Measurements from ENCODE around the gene VILL. TPM values are rescaled to one million over a fixed set of nuclear protein-coding genes. Genes with fewer than 3 reads are reported as not detected.

VILL gene
- total RNA-seq, 4 donors from 2014 or later: 3.4 to 9.0 (median 7.0) TPM

- TF ChIP-seq CTCF (IDR thresholded peaks at IDR 0.05; ENCODE audit: low read depth): no peak
These were observed 9.2 kb downstream of the VILL start for GRCh38 chr3:37999836-38000235.

GRCh38 chr3:38000242-38000916 is 9.8 kb downstream of the VILL start:
- no peak for TF ChIP-seq CTCF (IDR thresholded peaks at IDR 0.05; ENCODE audit: low read depth)

GRCh38 chr3:38000965-38001455 is 10.4 kb downstream of the VILL start:
- no peak for TF ChIP-seq CTCF (IDR thresholded peaks at IDR 0.05; ENCODE audit: low read depth)

GRCh38 chr3:38001456-38002081 is 11.0 kb downstream of the VILL start:
- TF ChIP-seq CTCF (IDR thresholded peaks at IDR 0.05; ENCODE audit: low read depth): no peak

DNA sequence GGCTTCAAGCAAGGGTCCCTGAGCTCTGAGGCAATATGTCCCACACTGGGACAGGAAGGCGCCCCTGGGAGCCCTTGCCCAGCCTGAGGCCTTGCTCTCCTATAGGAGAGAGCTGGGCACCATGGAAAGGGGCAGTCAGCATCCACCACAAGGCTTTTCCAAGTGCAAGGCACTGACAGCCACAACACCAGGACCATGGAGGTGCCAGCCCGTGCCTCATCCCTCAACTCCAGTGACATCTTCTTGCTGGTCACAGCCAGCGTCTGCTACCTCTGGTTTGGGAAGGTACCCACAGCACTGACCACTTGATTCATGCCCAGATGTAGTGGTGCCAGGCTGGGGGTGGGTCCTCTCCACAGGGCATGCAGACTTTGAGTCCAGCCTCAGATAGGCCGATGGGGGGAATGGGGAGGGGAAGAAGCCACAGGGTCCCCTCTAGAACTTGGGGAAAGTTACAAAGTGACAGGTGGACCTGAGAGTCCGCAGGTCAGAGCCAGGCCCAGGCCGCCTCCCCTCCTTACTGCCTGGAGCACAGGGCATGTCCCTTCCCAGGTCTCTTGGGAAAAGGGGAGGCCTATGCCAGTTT is 11.8 kb downstream of the VILL start:
- TF ChIP-seq CTCF (IDR thresholded peaks at IDR 0.05; ENCODE audit: low read depth): no peak

- no peak for TF ChIP-seq CTCF (IDR thresholded peaks at IDR 0.05; ENCODE audit: low read depth)
These were observed 12.4 kb downstream of the VILL start for GRCh38 chr3:38002940-38003339.

DNA sequence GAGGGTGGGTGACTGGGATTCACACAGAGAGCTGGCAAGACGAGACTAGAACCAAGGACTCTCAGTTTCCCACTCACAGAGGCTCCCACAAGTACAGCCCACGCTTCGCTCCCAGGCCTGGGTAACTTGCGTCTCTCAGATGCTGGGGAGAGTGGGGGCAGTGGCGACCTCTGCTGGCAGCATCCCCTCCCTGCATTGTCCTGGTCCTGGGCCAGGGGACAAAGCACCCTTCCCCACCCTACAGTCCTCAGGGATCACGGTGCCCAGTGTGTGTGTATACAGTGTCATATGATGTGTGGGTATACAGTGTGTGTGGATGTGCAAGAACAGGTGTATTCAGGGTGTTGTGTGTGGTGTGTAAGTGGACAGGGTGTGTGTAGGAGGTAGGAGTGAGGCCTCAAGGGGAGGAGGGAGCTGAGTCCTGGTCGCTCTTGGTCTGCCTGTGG is 12.8 kb downstream of the VILL start:
- no peak for TF ChIP-seq CTCF (IDR thresholded peaks at IDR 0.05; ENCODE audit: low read depth)
